ENCODE data around the gene C5orf63.
"Not testable (repeated sequence)": the region's sequence is repeated elsewhere in the genome, so short reads cannot be mapped to it uniquely, and the experiment has no call there.

Gene C5orf63

GRCh38 chr5:127063257-127063913 lies 9.9 kb downstream of the C5orf63 start:
- no peak for TF ChIP-seq CTCF (IDR thresholded peaks at IDR 0.05; ENCODE audit: control insufficient read depth, insufficient read depth, low read depth, low read length, missing control alignments)
- DNase-seq (ENCODE audit: low read depth) = no peak
- H3K4me3 ChIP-seq (ENCODE audit: control insufficient read depth, low read depth, low read length) = no peak overlapping the region

- H3K4me3 ChIP-seq (ENCODE audit: control insufficient read depth, low read depth, low read length) = no peak overlapping the region
- TF ChIP-seq CTCF (IDR thresholded peaks at IDR 0.05; ENCODE audit: control insufficient read depth, insufficient read depth, low read depth, low read length, missing control alignments) = no peak
- DNase-seq (ENCODE audit: low read depth) = no peak
Measured at GRCh38 chr5:127061956-127062355, 11.3 kb downstream of the C5orf63 start.

GRCh38 chr5:127061537-127061936 lies 11.8 kb downstream of the C5orf63 start:
- no peak for TF ChIP-seq CTCF (IDR thresholded peaks at IDR 0.05; ENCODE audit: control insufficient read depth, insufficient read depth, low read depth, low read length, missing control alignments)
- no peak for DNase-seq (ENCODE audit: low read depth)
- H3K4me3 ChIP-seq (ENCODE audit: control insufficient read depth, low read depth, low read length) = no peak overlapping the region

GRCh38 chr5:127060470-127060985 lies 12.8 kb downstream of the C5orf63 start:
- no peak for TF ChIP-seq CTCF (IDR thresholded peaks at IDR 0.05; ENCODE audit: control insufficient read depth, insufficient read depth, low read depth, low read length, missing control alignments)
- no peak for DNase-seq (ENCODE audit: low read depth)
- no peak overlapping the region for H3K4me3 ChIP-seq (ENCODE audit: control insufficient read depth, low read depth, low read length)

DNA sequence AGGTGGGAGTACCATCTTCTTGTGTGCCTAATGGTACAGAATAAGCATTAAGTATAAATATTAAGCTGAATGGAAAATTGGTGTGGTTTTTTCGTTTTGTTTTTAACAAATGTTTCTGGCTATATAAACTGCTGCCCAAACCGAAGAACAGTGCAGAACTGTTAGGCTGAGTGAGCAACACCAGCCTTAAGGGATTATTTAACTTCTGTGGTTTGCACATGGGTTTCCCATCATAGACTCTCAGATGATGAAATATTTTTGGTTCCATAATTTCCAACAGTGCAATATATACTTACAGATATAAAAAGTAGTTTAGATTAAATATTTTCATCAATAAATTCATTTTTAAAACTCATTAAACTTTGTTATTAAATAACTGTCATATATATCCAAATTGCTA lies 16.4 kb downstream of the C5orf63 start:
- TF ChIP-seq CTCF (IDR thresholded peaks at IDR 0.05; ENCODE audit: control insufficient read depth, insufficient read depth, low read depth, low read length, missing control alignments) = no peak
- H3K4me3 ChIP-seq (ENCODE audit: control insufficient read depth, low read depth, low read length) = no peak overlapping the region
- DNase-seq (ENCODE audit: low read depth) = no peak

DNA sequence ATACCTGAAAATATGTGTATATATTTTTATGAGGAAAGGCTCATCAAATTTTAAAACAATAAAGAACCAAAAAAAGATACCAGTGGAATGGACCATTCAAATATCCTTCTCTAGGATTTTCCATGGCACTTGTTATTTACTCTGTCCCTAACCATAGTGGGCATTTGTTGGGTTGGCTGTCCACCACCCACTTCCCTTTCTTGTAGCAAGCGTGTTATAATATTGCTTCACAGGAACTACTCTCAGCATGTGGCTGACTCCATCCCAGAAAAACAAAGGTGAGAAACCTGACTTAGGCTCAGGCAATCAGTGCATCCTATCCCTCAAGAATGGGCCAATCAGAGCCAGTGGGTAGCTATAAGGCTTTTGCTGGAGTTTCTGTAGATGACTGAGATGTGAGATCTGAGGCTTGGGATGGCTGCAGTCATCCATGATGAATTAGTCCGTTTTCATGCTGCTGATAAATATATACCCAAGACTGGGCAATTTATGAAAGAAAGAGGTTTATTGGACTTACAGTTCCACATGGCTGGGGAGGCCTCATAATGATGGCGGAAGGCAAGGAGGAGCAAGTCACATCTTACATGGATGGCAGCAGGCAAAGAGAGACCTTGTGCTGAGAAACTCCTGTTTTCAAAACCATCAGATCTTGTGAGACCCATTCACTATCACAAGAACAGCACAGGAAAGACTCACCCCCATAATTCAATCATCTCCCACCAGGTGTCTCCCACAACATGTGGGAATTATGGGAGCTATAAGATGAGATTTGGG lies 17.2 kb downstream of the C5orf63 start:
- TF ChIP-seq CTCF (IDR thresholded peaks at IDR 0.05; ENCODE audit: control insufficient read depth, insufficient read depth, low read depth, low read length, missing control alignments) = no peak
- H3K4me3 ChIP-seq (ENCODE audit: control insufficient read depth, low read depth, low read length) = no peak overlapping the region
- DNase-seq (ENCODE audit: low read depth) = no peak

- not testable (repeated sequence) for DNase-seq (ENCODE audit: low read depth); H3K4me3 ChIP-seq (ENCODE audit: control insufficient read depth, low read depth, low read length)
Measured at GRCh38 chr5:127053551-127053950, 19.8 kb downstream of the C5orf63 start.
